Measurements from ENCODE around the gene POU2F1.

POU2F1 gene

DNA sequence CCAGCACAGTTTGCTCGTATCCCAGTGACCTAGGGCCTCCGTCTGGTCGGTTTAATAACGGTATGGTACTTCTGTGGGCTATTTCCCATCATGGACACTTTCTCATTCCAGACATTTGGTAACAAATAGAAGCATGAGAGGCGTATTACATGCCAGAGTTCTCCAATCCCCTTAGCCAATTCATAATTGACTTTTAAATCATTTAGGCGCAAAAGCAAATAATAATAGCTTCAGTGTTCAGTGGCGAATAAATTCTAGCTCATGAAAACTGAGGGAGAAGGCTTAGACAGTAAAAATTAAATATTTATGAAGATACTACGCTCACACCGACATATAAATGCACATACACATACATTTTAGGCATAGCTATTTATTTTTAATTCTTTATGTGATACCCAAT, 247.1 kb downstream of the POU2F1 start:
- no peak for DNase-seq (ENCODE audit: low read depth)

DNA sequence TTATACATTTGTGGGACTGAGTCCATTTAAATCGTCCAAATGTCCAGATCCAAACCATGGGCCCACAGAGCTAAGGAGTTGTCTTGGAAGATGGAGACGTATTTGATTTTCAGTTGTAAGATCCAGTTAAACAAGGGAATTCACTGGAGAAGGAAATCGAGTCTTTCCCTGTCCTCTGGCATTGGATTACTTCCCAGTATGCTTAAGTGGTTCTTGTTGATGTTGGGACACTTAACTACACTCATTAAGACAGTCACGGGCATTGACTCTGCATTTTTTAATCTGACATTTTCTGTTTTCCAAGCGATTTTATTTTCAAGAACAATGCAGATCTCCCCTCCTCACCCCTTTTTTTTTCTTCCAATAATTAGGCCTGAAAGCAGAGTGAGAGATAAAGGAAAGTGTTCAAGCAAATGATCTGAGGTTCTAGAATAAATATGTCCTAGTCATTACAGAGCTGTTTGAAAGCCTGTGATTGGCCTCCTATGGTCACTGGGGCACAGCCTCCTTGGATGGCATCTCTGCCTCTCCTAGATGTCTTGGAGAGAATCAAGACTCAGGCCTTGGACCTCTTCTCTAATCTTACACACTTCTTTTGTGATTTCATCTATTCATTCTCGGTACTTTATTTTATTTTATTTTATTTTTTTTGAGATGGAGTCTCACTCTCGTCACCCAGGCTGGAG, 248.7 kb downstream of the POU2F1 start:
- no peak for DNase-seq (ENCODE audit: low read depth)

DNA sequence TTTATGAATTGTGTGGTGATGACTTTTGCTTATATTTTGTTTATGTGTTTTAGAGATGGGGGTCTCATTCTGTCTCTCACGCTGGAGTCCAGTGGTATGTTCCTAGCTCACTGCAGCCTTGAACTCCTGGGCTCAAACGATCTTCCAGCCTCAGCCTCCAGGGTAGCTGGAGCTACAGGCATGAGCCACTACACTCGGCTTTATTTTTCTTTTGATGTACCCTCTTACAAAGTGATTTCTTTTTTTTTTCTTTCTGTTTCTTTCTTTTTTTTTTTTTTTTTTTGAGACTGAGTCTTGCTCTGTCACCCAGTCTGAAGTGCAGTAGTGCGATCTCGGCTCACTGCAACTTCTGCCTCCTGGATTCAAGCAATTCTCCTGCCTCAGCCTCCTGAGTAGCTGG, 250.9 kb downstream of the POU2F1 start:
- no peak for DNase-seq (ENCODE audit: low read depth)

DNA sequence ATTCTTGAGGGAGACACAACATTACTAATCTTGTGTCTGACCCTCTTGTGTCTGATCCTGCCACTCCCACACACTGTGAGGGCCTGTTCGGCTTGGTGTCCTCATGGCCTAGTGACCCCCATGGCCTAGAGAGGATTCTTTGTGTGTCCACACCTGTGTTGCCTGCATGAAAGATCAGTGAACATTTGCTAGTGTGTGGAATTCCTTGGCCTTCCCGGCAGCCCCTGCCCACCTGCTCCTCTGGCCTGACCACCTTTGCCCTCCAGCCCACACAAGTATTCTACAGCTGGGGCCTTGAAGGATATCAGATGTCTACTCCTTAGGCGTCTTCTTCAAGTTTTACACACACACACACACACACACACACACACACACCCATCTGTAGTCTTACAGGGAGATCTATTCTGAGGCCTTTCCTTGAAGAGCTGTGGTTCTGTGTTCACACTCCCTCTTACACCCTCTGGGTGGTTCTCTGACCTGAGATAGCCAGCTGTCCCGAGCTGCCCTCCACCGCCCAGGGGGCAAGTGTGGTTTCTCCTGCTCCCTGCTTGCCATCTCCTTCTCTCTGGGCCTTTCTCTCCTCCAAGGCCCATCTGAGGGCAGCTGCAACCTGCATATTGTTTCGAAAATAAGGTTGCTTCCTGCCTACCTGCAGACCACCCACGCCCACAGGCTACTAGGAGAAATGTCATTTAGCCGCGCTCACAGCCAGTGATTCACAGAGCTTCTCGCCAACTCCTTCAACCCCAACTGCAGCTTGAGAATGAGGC, 252.3 kb downstream of the POU2F1 start:
- DNase-seq (ENCODE audit: low read depth), result no peak

DNA sequence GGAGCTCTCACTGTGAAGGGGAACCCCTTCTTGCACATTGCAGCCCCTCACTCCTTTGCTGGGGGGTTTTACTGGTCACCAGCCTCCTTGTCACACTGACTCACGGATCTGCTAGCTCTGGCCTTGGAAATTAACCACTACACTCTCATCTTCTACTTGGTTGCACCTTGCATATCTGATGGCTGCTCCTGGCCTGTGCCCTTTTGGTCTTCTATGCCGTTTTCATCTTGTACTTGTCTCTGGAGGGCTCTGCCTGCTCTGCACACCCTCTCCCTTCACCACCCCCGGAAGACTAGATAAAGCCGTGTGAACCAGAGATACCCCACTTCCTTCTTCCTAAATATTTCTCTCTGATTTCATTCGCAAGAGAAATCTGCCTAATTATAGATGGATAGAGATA, 253.1 kb downstream of the POU2F1 start:
- no peak for DNase-seq (ENCODE audit: low read depth)

DNA sequence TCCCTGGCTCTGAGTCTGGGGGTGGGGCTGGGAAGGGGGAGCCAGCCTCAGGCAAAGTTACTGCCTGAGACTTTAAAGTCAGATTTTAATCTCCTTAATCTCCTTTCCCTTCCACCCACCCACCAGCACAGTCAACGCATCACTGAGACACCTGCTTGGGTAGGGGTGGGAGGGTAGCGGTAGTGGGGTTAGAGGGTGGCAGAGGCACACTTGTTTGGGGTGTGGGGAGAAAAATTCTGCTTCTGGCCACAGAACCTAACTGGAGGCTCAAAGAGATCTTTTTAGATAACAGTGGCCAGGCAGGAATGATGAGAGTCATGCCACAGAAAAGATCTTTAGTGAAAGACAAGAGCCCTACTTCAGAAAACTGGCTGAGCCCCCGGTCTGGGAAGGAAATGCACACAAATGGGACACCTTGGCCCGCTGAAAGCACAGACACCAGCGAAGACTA, 253.5 kb downstream of the POU2F1 start:
- no peak for DNase-seq (ENCODE audit: low read depth)

DNA sequence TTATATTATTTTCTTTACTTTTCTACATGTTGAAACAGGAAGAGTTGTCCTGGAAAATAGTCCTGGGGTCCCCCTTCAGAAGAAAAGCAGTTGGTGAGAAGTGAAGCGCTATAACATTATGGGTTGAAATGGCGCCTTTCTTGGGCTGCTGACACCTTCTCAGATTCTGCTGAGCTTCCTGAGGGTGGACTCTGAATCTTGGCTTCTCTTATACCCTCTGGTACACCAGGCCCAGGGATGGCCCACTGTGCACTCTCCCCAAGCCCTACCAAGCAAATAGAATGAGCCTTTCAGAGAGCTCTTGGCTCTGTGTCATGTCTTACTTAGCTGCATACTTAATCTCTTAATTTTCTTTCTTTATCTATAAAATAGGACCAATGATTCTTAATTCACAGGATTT, 255.4 kb downstream of the POU2F1 start:
- no peak for DNase-seq (ENCODE audit: low read depth)

Data from HS-27A (cell line).